IPS-18c (cell line): Measurements from ENCODE around the gene FAM170B.
A peak's percentile ranks its signal among the peaks of the same experiment; 100 is the strongest.

ENCODE experiments used
- H3K4me3 ChIP-seq: 2 replicates; pipeline ENCODE4 v1.7.0; 2013; ENCODE audit warnings: low read depth, mild to moderate bottlenecking, low read length, moderate library complexity; ENCODE audit not compliant: insufficient read depth
- H3K9me3 ChIP-seq: one replicate; pipeline ENCODE4 v1.6.1; 2013; ENCODE audit warnings: mild to moderate bottlenecking, low read length, moderate library complexity; ENCODE audit not compliant: control insufficient read depth, insufficient read depth

Gene FAM170B

DNA sequence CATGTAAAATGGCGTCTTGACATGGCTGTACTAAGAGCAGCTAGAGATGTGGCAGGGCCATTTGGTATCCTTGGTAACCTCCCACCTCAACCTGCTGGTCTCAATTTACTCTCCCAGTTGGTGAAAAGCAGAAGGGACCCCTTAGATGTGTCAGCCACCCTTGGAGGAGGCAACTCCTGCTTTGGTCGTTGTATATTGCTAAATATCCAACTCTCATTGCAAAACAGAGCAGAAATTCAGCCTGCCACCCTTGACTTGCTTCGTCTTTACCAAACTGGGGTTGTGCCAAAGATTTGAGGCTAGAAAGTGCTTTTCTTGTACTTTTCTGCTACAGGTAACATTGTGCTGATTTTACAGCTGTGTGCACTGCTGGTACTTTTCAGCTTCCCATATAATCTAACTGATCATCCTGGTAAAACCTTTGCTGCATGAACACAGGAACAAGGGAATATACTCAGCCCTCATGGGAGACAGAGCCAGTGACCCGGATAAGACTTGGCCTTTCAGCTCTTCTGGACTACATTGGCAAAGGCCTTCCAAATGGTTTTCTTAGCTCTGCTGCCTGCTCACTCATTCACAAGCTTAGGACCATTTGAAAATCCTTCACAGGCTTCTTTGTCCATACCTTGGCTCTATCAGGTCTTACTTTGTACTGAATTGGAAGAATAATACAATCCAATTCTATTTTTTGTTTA is 16.3 kb downstream of the FAM170B start:
- H3K4me3 ChIP-seq, result no peak overlapping the region
- H3K9me3 ChIP-seq, result no peaks in the 10 kb centered on the region

DNA sequence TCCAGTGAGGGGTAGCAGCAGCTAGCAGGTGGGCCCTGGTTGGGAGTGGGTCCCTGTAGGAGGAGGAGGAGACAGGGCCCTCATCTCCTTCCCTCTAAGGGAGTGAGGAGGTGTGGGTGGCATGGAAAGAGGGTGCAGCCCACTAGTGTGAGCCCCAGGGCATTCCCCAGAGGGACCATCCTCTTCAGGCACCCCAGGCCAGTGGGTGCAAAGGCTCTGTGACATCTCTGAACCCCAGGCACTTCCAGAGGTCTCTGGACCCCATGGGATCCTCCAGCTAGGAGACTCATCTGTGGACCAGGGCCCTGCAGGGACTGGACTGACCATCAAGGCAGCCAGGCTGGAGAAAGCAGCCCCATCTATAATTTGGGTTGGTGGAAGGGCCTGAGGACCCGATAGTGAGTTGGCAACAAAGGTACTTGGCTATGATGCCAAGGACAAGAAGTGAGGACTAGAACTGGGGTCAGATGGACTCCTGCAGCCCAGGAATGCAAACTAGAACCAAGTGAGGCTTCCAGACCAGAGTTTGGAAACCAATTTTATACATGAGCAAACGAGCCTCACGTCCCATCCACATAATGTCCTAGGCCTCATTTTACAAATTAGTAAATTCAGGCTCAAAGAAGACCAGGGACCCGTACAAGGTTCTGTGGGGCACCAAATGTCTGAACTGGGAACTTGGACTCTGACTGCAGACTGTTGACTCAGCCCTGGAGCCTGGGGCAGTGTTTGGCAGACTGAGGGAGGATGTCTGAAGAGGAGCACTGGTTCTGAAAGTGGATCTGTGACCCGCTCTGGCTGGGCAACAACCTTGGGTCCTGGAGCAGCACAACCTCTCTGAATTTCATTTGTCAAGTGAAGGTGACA is 17.1 kb downstream of the FAM170B start:
- Histone ChIP-seq H3K4me3 (no peak overlapping the region), H3K9me3 (no peaks in the 10 kb centered on the region)

DNA sequence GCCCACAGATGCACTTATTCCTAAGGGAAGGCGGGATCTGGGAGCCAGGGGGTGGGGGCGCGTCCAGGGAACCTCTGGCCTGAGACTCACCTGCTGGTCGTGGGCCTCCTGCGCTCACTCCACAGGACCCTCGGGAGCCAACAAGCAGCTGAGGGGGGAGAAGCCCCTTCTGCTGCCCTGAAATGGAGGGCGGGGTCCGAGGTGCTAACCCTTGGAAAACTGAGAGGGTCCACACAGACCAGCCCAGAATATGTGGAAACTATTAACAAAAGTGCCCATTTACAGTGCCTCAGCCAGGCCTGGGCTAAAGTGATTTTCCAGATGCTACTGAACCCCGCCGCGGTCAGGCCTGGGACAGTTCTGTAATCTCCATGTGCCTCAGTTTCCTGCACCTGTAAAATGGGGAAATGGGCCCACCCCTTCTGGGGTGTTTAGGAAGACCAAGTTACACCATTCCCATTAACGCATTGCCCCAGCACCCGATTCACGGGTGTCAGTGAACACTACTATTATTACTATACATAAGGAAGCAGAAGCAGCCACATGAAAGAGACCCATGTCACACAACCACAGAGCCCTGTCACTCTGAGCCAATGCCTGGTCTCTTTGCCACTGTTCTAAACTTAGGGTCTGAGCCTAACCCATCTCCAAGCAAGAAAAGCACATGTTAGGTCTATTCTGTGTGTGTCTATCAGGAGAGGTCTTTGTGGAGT is 17.9 kb downstream of the FAM170B start:
- H3K4me3 ChIP-seq, result peak overlapping the region; percentile 10; the same call in 1 of the 2 replicates

DNA sequence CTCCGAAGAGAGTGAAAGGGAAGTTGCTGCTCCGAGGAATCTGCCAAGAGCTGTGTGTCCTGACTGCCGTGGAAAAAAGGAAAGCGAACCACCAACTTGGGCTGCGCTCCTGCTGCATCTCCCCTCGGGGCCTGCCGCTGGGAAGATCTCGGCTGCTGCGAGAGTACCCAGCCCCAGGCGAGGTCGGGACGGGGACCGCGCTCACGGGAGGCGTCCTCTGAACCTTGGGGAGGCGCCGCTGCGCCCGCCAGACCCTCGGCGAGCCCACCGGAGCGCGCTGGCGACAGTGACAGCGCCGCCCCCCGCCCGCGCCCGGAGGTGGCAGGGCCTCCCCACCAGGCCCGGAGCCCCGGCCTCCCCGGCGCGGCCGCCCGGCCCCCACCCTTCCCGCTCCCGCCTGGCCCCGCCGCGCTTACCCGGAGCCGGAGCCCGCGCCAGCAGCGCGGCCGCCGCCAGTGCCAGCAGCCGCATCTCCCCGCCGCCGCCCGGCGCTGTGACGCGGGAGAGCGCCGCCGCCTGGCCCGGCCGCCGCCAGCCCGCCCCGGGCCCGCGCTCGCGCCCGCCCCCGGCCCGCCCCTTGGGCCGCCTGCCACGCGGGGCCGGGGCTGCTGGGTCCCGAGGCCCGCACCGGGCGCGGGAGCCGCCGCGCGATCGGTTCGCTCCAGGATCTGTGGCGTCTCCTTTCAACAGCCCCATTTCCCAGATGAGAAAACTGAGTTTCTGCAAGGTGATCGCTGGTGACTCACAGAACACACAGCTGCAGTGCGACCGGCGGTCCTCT is 18.6 kb downstream of the FAM170B start, which contains the start of gene VSTM4:
VSTM4 (minus strand) TSS at position 508 of the 781 bp plus-strand sequence; CDS start at position 471, 37 bp downstream.
- no peaks in the 10 kb centered on the region for H3K9me3 ChIP-seq
- H3K4me3 ChIP-seq, result peak within 1 kb of the TSS; percentile 68

More for the DNA sequence above, 17.9 kb downstream of the FAM170B start:
- H3K9me3 ChIP-seq, result no peaks in the 10 kb centered on the region

GRCh38 chr10:49114718-49115014 is 19.2 kb downstream of the FAM170B start:
- Histone ChIP-seq H3K4me3 (peak overlapping the region; percentile 68), H3K9me3 (no peaks in the 10 kb centered on the region)

DNA sequence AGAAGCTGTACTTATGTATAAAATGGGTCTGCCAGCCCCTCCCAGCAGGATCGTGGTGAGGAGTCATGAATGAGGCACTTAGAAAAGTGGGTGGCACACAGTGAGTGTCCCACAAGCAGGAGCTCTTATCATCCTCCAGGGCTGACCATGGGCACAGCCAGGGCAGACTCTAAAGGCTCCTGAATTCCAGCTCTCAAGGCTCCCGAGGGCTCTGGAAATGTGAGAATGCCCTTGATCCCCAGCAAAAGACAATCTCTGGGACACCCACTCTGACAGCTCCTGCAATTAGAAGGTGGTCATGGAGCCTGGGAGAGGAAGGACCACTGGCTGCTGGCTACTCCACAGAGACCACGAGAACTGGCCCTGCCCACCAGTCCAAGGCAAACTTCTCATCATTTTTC is 20.1 kb downstream of the FAM170B start:
- H3K4me3 ChIP-seq, result no peak overlapping the region
- no peaks in the 10 kb centered on the region for H3K9me3 ChIP-seq

GRCh38 chr10:49112851-49113250 is 21.0 kb downstream of the FAM170B start:
- no peak overlapping the region for H3K4me3 ChIP-seq
- H3K9me3 ChIP-seq, result no peaks in the 10 kb centered on the region

GRCh38 chr10:49112098-49112497 is 21.7 kb downstream of the FAM170B start:
- Histone ChIP-seq H3K9me3 (no peaks in the 10 kb centered on the region), H3K4me3 (no peak overlapping the region)

- no peak overlapping the region for H3K4me3 ChIP-seq
- H3K9me3 ChIP-seq, result no peaks in the 10 kb centered on the region
These were observed 22.5 kb downstream of the FAM170B start for GRCh38 chr10:49111320-49111698.

DNA sequence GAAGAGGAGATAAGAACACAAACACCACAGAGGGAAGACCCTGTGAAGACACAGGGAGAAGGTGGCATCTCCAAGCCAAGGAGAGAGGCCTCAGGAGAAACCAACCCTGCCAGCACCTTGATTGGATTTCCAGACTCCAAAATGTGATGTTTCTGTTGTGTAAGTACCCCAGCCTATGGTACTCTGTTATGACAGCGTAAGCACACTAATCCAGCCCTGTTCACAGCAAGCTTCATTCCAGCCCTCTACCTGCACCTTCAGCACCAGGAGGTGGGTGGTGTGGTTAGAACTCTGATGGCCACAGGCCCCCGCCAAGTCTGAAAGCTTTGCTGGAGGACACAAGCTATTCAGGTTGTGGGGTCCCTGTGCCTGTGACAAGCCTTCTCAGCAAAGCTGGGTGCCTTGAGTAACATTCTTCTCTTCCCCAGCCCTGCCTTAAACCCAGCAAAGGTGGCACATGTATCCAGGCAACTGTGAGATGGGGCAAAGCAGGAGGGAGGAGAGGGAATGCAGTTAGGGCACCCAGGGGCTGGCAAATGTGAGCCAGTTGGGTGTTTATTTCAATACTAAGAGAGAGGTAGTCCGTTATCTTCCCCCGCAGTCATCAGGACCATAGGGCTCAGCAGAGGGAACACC is 23.0 kb downstream of the FAM170B start:
- no peak overlapping the region for H3K4me3 ChIP-seq
- no peaks in the 10 kb centered on the region for H3K9me3 ChIP-seq

GRCh38 chr10:49109669-49110340 is 24.0 kb downstream of the FAM170B start:
- H3K4me3 ChIP-seq, result no peak overlapping the region

GRCh38 chr10:49108656-49109055 is 25.2 kb downstream of the FAM170B start:
- no peaks in the 10 kb centered on the region for H3K9me3 ChIP-seq
- H3K4me3 ChIP-seq, result no peak overlapping the region

More at GRCh38 chr10:49109669-49110340, 24.0 kb downstream of the FAM170B start:
- H3K9me3 ChIP-seq, result no peaks in the 10 kb centered on the region

GRCh38 chr10:49107887-49108267 is 25.9 kb downstream of the FAM170B start:
- Histone ChIP-seq H3K9me3 (no peaks in the 10 kb centered on the region), H3K4me3 (no peak overlapping the region)

DNA sequence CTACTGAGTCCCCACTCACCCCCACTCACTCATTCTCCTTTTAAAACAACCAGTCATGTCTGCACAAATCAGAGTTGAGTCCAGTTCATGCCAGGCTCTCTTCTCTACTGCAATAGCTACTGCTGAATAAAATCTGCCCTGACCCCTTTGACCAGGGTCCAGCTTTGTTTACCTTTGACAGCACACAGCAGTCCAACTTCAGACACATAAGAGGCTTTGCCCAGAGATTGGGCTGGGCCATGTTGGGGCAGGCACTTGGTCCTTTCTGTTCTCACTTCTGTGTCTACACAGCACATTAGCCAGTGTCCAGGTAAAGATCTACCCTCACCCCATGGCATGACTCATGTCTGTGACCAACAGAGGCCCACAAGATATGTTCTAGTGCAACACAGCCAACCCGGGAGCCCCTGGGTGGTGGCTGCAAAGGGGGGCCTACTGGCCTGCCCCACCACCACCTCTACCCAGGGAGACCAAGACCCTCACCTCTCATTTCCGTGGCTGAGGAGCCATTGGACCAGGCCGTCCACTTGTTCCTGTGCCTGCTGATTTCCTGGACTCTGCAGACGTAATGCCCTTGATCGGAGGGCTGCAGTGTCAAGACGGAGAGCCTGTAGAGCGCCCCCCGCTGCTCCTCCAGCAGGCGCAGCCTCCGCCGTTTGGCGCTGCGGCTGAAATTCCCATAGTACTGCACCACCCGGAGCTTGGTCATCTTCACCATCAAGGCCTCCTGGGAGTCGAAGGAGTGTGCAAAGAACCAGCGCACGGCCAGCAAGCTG is 26.5 kb downstream of the FAM170B start:
- H3K9me3 ChIP-seq, result no peaks in the 10 kb centered on the region
- no peak overlapping the region for H3K4me3 ChIP-seq

DNA sequence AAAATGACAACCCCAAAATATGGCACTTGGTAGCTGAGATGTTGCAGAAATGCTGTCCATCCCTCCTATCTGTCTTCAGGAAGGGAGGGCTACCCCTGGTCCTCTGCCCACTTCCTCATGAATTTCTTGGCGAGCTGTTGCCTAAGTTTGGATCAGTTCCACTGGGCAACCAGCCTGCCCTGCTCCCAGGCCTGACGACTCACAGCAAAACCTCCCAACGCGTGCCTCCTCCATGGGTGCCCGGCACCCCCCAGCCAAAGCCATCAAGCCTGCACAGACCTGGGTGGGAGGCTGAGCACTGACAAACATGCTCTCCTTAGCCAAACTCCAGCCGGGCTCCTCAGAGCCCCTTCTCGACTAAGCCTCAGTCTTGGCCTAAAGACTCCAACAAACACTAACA is 27.4 kb downstream of the FAM170B start:
- Histone ChIP-seq H3K9me3 (no peaks in the 10 kb centered on the region), H3K4me3 (no peak overlapping the region)

- Histone ChIP-seq H3K4me3 (no peak overlapping the region), H3K9me3 (no peaks in the 10 kb centered on the region)
These were observed 28.7 kb downstream of the FAM170B start for GRCh38 chr10:49105076-49105475.
